ENCODE measurements around the gene KMT2C.

DNA sequence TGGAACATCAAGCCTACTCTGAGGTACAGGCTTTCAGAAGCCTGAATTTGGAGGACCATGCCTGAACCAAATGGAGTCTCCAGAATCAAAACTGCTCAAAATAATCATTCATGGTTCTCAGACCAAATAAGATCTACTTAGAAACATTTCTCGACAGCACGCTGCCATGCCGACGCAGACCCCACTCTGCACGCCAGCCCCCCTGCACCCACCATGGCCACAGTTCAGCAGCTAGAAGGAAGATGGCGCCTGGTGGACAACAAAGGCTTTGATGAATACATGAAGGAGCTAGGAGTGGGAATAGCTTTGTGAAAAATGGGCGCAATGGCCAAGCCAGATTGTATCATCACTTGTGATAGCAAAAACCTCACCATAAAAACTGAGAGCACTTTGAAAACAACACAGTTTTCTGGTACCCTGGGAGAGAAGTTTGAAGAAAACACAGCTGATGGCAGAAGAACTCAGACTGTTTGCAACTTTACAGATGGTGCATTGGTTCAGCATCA lies 6.6 kb upstream of the KMT2C start:
- TF ChIP-seq, protein P1, sequence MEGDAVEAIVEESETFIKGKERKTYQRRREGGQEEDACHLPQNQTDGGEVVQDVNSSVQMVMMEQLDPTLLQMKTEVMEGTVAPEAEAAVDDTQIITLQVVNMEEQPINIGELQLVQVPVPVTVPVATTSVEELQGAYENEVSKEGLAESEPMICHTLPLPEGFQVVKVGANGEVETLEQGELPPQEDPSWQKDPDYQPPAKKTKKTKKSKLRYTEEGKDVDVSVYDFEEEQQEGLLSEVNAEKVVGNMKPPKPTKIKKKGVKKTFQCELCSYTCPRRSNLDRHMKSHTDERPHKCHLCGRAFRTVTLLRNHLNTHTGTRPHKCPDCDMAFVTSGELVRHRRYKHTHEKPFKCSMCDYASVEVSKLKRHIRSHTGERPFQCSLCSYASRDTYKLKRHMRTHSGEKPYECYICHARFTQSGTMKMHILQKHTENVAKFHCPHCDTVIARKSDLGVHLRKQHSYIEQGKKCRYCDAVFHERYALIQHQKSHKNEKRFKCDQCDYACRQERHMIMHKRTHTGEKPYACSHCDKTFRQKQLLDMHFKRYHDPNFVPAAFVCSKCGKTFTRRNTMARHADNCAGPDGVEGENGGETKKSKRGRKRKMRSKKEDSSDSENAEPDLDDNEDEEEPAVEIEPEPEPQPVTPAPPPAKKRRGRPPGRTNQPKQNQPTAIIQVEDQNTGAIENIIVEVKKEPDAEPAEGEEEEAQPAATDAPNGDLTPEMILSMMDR (conservative IDR thresholded peaks at IDR 0.05): no peak
- no peak for TF ChIP-seq ZFX (IDR thresholded peaks at IDR 0.05)
